Body of pancreas (tissue), 4 donors: ENCODE measurements around the gene HMCN1. TPM values are rescaled to one million over a fixed set of nuclear protein-coding genes. Genes with fewer than 3 reads are reported as not detected.
"Not testable (repeated sequence)": the region's sequence is repeated elsewhere in the genome, so short reads cannot be mapped to it uniquely, and the experiment has no call there.

Experiments used
- ATAC-seq: fragments of 150-250 bp; one replicate; pipeline ENCODE4 v1.9.1; 2016
- DNase-seq, 4 donors: peaks; one replicate each; pipeline ENCODE4 v3.0.0-alpha.2; 2019
- H3K27ac ChIP-seq, 4 donors: fragments of 200-600 bp; sonication (generic); 1 replicate in 3 of 4; 2 replicates in 1 of 4; pipeline versions ENCODE4 v1.5.1 to v1.6.1; 2016 to 2019; ENCODE audit warnings: mild to moderate bottlenecking in 1 of 4, mixed read lengths in 1 of 4, moderate library complexity in 1 of 4
- H3K27me3 ChIP-seq, 2 donors: fragments of 200-600 bp; sonication (generic); one replicate each; pipeline ENCODE4 v1.6.0; 2016; ENCODE audit warnings: mild to moderate bottlenecking in 1 of 2
- H3K36me3 ChIP-seq, 2 donors: fragments of 200-600 bp; sonication (generic); replicated peaks in 1 of 2; 2 replicates each; pipeline ENCODE4 v1.5.1; 2016; ENCODE audit warnings: low read depth in 2 of 2; ENCODE audit not compliant: insufficient read depth in 1 of 2
- H3K4me1 ChIP-seq: fragments of 200-600 bp; sonication (generic); one replicate; pipeline ENCODE4 v1.6.0; 2016
- H3K4me3 ChIP-seq, 2 donors: fragments of 200-600 bp; sonication (generic); 1 replicate in 1 of 2; 2 replicates in 1 of 2; pipeline ENCODE4 v1.5.1; 2016 to 2019
- H3K9me3 ChIP-seq, 3 donors: fragments of 200-600 bp; sonication (generic); 1 replicate in 2 of 3; 2 replicates in 1 of 3; pipeline ENCODE4 v1.5.1; 2016
- POLR2A ChIP-seq, 3 donors: fragments of 450-650 bp; IDR thresholded peaks; one replicate each; pipeline ENCODE4 v1.6.1; 2016; ENCODE audit warnings: antibody characterized with exemption in 3 of 3, mild to moderate bottlenecking in 2 of 3
- WGBS, 2 donors: methylation state at CpG; one replicate each; pipeline ENCODE4 v1.1.5; 2017; 5-methylcytosine and 5-hydroxymethylcytosine counted together
- intact Hi-C: fragments of 100-400 bp; cut with DNase I; formaldehyde crosslinking; loops from one replicate; pipeline ENCODE4 v1.15.1; 2023
- total RNA-seq, 2 donors: library from RNA; depleted of rRNA; stranded (reverse); fragments of >200 nt; gene quantifications; one replicate each; pipeline ENCODE4 v1.1.0, GENCODE V29; 2016
- TF ChIP-seq, protein P1 (sequence below), 7 experiments: fragments of 450-650 bp in 4 of 7; fragments of 200-600 bp in 3 of 7; sonication (generic) in 3 of 7; IDR thresholded peaks; one replicate each; pipeline ENCODE4 v1.5.1; 2016 to 2019; ENCODE audit warnings: antibody characterized with exemption in 7 of 7

HMCN1 gene
- total RNA-seq, 2 donors from 2014 or later: 2.1 to 2.3 TPM

DNA sequence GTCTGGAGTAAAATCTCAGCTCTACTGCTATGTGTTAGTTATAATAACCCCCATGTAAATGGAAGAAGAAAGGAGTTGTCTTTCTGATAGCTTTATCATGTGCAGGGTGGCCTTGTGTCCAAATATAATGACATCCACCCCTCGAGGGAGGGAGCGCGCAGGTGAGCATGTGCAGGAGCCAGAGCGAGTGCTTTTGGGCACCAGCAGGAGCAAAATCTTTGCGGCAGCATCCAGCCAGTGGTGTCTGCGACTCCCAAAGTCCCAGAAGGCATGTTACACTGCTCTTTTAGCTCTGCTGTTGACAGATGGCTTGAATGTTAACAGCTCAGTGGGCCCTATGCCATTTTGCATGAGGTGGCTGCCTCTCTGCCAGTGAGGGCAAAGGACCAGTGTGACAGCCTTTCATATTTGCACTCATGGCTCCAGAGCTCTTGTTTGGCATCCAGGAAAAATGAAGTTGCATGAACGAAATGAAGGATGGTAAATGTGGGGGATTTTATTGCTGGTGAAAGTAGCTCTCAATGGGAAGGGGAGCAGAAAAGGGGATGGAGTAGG is 146.7 kb downstream of the HMCN1 start:
- Histone ChIP-seq H3K36me3 (no peaks in the 10 kb centered on the region), H3K4me3 (no peak overlapping the region), H3K9me3 (no peaks in the 10 kb centered on the region), H3K27ac (no peak overlapping the region), H3K4me1 (no peaks in the 10 kb centered on the region), H3K27me3 (no peaks in the 10 kb centered on the region)
- no peak for DNase-seq
- intact Hi-C loops: no loop called here
- WGBS, 2 donors: 75 to 77% methylated on average over 7 of the region's 7 CpGs
- TF ChIP-seq, protein P1, sequence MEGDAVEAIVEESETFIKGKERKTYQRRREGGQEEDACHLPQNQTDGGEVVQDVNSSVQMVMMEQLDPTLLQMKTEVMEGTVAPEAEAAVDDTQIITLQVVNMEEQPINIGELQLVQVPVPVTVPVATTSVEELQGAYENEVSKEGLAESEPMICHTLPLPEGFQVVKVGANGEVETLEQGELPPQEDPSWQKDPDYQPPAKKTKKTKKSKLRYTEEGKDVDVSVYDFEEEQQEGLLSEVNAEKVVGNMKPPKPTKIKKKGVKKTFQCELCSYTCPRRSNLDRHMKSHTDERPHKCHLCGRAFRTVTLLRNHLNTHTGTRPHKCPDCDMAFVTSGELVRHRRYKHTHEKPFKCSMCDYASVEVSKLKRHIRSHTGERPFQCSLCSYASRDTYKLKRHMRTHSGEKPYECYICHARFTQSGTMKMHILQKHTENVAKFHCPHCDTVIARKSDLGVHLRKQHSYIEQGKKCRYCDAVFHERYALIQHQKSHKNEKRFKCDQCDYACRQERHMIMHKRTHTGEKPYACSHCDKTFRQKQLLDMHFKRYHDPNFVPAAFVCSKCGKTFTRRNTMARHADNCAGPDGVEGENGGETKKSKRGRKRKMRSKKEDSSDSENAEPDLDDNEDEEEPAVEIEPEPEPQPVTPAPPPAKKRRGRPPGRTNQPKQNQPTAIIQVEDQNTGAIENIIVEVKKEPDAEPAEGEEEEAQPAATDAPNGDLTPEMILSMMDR (IDR thresholded peaks at IDR 0.05): no peak
- TF ChIP-seq POLR2A (IDR thresholded peaks at IDR 0.05): no peak
- no peak for ATAC-seq

DNA sequence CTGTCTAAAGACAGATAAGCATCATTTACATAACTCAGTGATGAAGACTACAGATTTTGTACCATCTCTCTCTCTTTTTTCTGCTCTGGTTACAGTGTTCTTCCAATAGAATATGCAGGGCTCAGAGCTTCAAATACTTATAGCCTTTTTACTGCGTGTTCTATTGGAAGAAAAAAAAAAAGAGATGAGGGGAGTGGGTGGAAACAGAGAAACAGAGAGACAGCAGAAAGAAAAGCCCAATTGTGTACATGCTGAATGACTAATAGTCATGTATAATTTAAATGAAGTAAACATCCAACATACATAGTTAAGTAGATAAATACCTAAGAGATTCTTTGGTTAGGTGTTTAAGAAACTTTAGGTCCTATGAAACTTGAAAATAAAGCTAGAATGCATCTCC is 151.9 kb downstream of the HMCN1 start:
- WGBS, 2 donors: 65 to 67% methylated on average over 1 of the region's 1 CpG
- Histone ChIP-seq H3K27me3 (no peaks in the 10 kb centered on the region), H3K4me1 (no peaks in the 10 kb centered on the region), H3K36me3 (no peaks in the 10 kb centered on the region), H3K27ac (no peak overlapping the region), H3K9me3 (no peaks in the 10 kb centered on the region), H3K4me3 (no peak overlapping the region)
- TF ChIP-seq, protein P1 (IDR thresholded peaks at IDR 0.05): no peak
- TF ChIP-seq POLR2A (IDR thresholded peaks at IDR 0.05): no peak
- intact Hi-C loops: no loop called here
- ATAC-seq (no peak), DNase-seq (no peak)

DNA sequence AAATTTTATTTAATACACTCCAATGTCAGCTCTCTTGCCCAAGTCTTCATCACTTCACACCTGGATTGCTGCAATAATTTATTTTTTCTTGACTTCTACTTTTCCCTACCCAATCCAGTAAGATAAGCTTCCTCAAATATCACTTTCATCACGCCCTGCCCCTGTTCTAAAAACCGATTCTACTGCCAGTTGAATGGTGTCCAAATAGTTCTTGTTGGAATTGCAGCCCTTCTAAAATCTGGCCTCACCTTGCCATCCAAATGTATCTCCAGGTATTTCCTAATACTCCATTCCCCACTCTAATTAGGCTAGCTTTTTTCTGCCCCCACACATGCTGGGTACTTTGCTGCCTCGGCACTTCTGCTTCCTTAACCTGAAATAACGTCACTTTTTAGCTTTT is 152.5 kb downstream of the HMCN1 start:
- H3K4me3 ChIP-seq: no peak overlapping the region
- no peak for TF ChIP-seq POLR2A (IDR thresholded peaks at IDR 0.05)
- TF ChIP-seq, protein P1 (IDR thresholded peaks at IDR 0.05): no peak
- no peaks in the 10 kb centered on the region for H3K4me1 ChIP-seq
- DNase-seq (no peak), ATAC-seq (no peak)
- WGBS, 2 donors: 55 to 61% methylated on average over 4 of the region's 4 CpGs
- intact Hi-C loops: no loop called here
- H3K9me3 ChIP-seq: no peaks in the 10 kb centered on the region
- H3K27me3 ChIP-seq: no peaks in the 10 kb centered on the region
- no peak overlapping the region for H3K27ac ChIP-seq
- no peaks in the 10 kb centered on the region for H3K36me3 ChIP-seq

DNA sequence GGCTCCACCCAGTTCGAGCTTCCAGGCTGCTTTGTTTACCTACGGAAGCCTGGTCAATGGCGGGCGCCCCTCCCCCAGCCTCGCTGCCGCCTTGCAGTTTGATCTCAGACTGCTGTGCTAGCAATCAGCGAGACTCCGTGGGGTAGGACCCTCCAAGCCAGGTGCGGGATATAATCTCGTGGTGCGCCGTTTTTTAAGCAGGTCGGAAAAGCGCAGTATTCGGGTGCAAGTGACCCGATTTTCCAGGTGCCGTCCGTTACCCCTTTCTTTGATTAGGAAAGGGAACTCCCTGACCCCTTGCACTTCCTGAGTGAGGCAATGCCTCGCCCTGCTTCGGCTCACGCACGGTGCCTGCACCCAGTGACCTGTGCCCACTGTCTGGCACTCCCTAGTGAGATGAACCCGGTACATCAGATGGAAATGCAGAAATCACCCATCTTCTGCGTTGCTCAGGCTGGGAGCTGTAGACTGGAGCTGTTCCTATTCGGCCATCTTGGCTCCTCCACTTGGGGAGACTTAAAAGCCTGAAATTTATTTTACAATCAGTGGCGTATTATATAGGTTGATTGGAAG is 158.7 kb downstream of the HMCN1 start:
- H3K9me3 ChIP-seq, DNase-seq, H3K27me3 ChIP-seq, H3K36me3 ChIP-seq, H3K27ac ChIP-seq, H3K4me3 ChIP-seq, intact Hi-C loops, H3K4me1 ChIP-seq, ATAC-seq: not testable (repeated sequence)
- WGBS, 2 donors: 86 to 91% methylated on average over 24 to 26 of the region's 26 CpGs

DNA sequence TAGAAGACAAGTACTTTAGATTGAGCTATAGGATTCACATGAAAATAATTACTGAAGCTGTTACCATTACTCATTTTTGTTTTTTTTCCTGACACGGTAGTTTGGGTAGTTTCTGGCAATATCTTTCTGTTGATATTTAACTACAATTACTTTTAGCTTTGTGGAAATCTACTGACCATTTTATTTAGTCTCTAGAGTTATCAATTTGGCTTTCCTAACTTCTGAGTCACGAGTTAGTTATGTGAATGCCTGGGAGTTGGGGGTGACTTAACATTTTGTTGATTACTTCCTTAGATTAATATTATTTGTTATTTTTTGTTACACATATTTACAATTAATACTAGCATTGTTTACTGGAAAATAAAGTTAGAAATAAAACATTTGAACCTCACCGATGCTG is 160.6 kb downstream of the HMCN1 start:
- intact Hi-C loops: no loop called here
- WGBS, 2 donors: 51 to 55% methylated on average over 3 of the region's 3 CpGs
- ATAC-seq (no peak), DNase-seq (no peak)
- no peaks in the 10 kb centered on the region for H3K4me1 ChIP-seq
- H3K4me3 ChIP-seq: no peak overlapping the region
- H3K36me3 ChIP-seq: no peaks in the 10 kb centered on the region
- no peaks in the 10 kb centered on the region for H3K9me3 ChIP-seq
- H3K27ac ChIP-seq: no peak overlapping the region
- no peak for TF ChIP-seq POLR2A (IDR thresholded peaks at IDR 0.05)
- H3K27me3 ChIP-seq: no peaks in the 10 kb centered on the region
